ENCODE data around the gene CABP7. TPM values are rescaled to one million over a fixed set of nuclear protein-coding genes. Genes with fewer than 3 reads are reported as not detected.

CABP7 gene
- total and polyA plus RNA-seq, 7 donors = 0.03 to 0.07 (median 0.04) TPM; not detected in 4

DNA sequence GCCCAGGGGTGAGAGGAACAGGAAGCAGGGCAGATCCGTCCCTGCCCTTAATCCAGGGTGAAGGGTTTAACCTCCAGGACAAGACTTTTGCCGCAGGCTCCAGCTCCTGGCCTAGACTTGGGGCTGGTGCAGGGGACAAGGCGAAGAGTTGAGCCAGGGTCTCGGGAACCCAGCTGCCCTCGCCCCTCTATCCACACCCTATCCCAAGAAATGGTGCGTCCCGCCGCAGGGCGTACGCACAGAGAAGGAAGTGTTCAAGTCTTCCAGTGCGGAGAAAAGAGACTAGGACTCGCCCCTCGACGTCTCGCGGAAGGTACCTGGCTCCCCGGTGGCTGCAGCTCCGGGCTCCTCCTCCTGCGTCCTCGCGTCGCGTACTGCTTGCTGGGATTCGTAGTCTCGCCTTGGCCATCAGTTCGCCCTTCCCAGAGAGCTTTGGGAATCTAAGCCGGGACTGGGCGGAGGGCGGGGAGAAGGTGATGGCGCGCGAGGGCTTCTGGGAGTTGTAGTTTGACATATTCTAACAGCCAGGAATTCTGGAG lies 46.9 kb downstream of the CABP7 start, which contains the start of gene ZMAT5:
Gene ZMAT5, minus strand, starts transcription at position 376 of the 539 bp plus-strand sequence. CDS start 18,463 bp downstream, outside the sequence.
- TF ChIP-seq CTCF (IDR thresholded peaks at IDR 0.05) = no peak
- 0 to 1% (median 1%) methylated on average over 31 to 32 of the region's 32 CpGs for WGBS, 3 donors
- DNase-seq (peak; percentile 93 to 97), ATAC-seq (peak; percentile 94 to 97 (median 94))
- no peaks in the 10 kb centered on the region for H3K27me3 ChIP-seq (ENCODE audit: insufficient read depth in 3 of 3, low read length in 2 of 3)
- no peaks in the 10 kb centered on the region for H3K9me3 ChIP-seq
- intact Hi-C loops (cut with DNase I) = no loop called here
- peak within 1 kb of the TSS; percentile 97 for H3K27ac ChIP-seq
- peak within 1 kb of the TSS; percentile 98 for H3K4me3 ChIP-seq
- H3K4me1 ChIP-seq = peaks cover 35% of the 10 kb centered on the region
- peaks cover 5 to 32% of the 10 kb centered on the region in 2 donors for H3K36me3 ChIP-seq (ENCODE audit: insufficient read depth in 1 of 2, low read depth in 1 of 2)

DNA sequence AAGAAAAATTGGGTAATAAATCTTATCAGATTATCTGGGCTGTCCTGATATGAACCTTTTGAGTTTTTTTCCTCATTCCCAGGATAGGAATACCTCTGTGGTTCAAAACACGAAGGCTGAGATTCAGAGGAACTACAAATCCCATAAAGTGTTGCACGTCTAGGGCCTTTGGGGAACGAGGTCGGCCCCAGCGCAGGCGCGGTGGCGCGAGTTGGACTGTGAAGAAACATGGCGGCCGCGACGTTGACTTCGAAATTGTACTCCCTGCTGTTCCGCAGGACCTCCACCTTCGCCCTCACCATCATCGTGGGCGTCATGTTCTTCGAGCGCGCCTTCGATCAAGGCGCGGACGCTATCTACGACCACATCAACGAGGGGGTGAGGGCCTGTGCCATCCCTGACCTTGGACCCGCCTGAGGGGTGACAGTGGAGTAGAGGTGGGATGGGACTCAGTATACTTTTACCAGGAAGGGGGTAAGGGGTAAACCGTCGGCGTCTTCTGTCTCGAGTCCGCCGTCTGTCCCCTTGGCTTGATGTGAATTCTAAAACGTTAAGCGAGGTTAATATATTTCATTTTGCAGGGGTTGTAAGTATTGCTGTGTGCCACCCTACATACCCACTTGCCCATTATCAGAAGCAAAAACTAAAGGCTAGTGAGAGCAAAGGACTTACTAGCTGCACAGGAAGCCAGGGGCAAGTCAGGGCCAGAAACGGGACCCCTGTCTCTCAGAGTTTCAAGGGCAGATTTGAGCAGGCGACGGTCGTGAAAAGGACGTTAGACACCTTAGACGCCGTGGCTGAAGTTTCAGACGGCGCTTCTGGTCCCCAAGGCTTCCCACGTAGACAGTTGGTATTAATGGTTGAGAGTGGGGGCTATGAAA lies 47.6 kb downstream of the CABP7 start, which contains the start of gene UQCR10:
Gene UQCR10, plus strand, starts transcription at position 199 of the 881 bp plus-strand sequence. Its CDS starts 30 bp downstream, at position 229.
- intact Hi-C loops (cut with DNase I) = no loop called here
- Histone ChIP-seq H3K36me3 (ENCODE audit: insufficient read depth in 1 of 2, low read depth in 1 of 2) (peaks cover 5 to 32% of the 10 kb centered on the region in 2 donors), H3K4me1 (peaks cover 38% of the 10 kb centered on the region), H3K27ac (peak within 1 kb of the TSS; percentile 97), H3K4me3 (peak within 1 kb of the TSS; percentile 98), H3K9me3 (no peaks in the 10 kb centered on the region), H3K27me3 (ENCODE audit: insufficient read depth in 3 of 3, low read length in 2 of 3) (no peaks in the 10 kb centered on the region)
- 0 to 8% (median 0%) methylated on average over 46 of the region's 46 CpGs for WGBS, 3 donors
- ATAC-seq (peak; percentile 84 to 90 (median 88)), DNase-seq (peak; percentile 96 to 97)
- TF ChIP-seq CTCF (IDR thresholded peaks at IDR 0.05) = no peak

DNA sequence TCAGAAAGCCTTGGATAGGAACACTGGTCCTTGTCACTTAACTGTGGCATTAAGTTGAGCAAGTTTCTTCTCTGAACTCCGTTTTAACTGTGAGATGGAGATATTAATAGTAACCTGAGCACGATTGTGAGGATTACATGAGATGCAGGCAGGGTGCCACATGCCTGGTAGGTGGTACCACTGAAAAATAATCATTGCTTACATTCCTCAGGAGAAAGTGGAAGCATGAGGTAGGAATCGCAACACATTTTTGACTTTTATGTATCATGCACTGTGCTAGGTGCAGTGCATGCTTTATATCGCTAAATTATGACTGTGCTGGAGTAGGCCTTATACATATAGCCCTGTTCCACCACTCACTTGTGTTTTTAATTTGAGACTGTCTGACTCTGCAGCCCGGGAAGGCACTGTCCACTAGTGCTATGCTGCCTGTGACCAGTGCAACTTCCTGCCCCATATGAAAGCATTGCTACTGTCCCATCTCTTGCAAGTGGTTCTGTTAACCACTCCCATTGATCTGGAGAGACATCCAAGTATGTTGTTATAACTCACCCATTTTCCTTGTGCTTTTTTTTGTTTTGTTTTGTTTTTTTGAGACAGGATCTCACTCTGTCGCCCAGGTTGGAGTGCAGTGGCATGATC lies 48.4 kb downstream of the CABP7 start:
- no peak for TF ChIP-seq CTCF (IDR thresholded peaks at IDR 0.05)
- WGBS, 3 donors = 22 to 33% (median 24%) methylated on average over 6 of the region's 6 CpGs
- no peak for DNase-seq
- peak; percentile 41 to 64 (median 57) for ATAC-seq
- peaks cover 5 to 32% of the 10 kb centered on the region in 2 donors for H3K36me3 ChIP-seq (ENCODE audit: insufficient read depth in 1 of 2, low read depth in 1 of 2)
- H3K9me3 ChIP-seq = no peaks in the 10 kb centered on the region
- H3K4me1 ChIP-seq = peaks cover 46% of the 10 kb centered on the region
- no peaks in the 10 kb centered on the region for H3K27me3 ChIP-seq (ENCODE audit: insufficient read depth in 3 of 3, low read length in 2 of 3)
- intact Hi-C loops (cut with DNase I) = no loop called here
- peak overlapping the region; percentile 98 for H3K4me3 ChIP-seq
- peak overlapping the region; percentile 97 for H3K27ac ChIP-seq

DNA sequence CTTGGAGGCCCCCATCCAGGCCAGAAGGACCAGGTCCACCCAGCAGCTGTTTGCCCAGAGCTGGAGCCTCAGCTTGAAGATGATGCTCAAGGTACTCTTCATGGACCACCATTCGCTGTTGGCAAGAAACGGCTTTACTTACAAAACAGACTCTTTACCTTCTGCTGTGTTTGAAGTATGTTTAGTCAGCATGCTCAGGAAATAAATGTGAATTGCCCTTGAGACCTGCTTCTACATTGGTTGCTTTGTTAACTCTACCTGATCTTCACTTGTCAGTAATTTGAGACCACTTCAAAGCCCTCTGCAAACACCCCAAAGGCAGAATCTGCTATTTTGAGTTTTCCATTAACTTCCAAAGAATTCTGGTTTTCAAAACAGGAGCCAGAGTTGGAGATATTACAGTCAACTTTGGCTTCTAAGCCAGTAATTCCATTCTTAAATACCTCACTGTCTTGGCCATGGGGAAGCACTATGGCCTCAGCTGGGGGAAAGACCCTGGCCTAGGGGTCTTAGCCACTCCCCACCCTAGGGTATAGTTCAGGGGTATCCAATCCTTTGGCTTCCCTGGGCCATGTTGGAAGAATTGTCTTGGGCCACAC lies 50.0 kb downstream of the CABP7 start:
- H3K9me3 ChIP-seq = no peaks in the 10 kb centered on the region
- peaks cover 46% of the 10 kb centered on the region for H3K4me1 ChIP-seq
- peaks cover 5 to 32% of the 10 kb centered on the region in 2 donors for H3K36me3 ChIP-seq (ENCODE audit: insufficient read depth in 1 of 2, low read depth in 1 of 2)
- ATAC-seq (no peak), DNase-seq (no peak)
- TF ChIP-seq CTCF (IDR thresholded peaks at IDR 0.05) = no peak
- peak overlapping the region; percentile 97 for H3K27ac ChIP-seq
- WGBS, 3 donors = 93 to 94% (median 93%) methylated on average over 2 of the region's 2 CpGs
- H3K27me3 ChIP-seq (ENCODE audit: insufficient read depth in 3 of 3, low read length in 2 of 3) = no peaks in the 10 kb centered on the region
- intact Hi-C loops (cut with DNase I) = loop anchor here (10.0 kb wide), 2 partner anchors 65 to 235 kb away; partner anchors contain the start of gene ASCC2 (in 1 of the 2)
- H3K4me3 ChIP-seq = peak overlapping the region; percentile 98

Data from psoas muscle (tissue), 8 donors.